Naive thymus-derived CD8-positive, alpha-beta T cell (primary cell): Measurements from ENCODE around the gene SHANK1. TPM values are rescaled to one million over a fixed set of nuclear protein-coding genes. Genes with fewer than 3 reads are reported as not detected.

Source experiments
- ATAC-seq, 2 donors: fragments of 150-1000 bp; cut with Tn5 transposase in 1 of 2; sonication (Bioruptor Pico), chemical (Tn5 transposase) in 1 of 2; 1 replicate in 1 of 2; 2 replicates in 1 of 2; pipeline ENCODE4 v1.10.0; 2021; ENCODE audit warnings: mild to moderate bottlenecking in 2 of 2, moderate library complexity in 2 of 2
- POLR2A ChIA-PET: fragments of 350-600 bp; sonication (Branson Sonifier 250); formaldehyde crosslinking; loops from one replicate; lab custom pipeline; 2021; ENCODE audit warnings: antibody characterized with exemption; lab: Charles Lee
- DNase-seq, 10 donors: peaks; one replicate each; pipeline versions ENCODE4 v3.0.0 to v3.0.0-alpha.2; 2020 to 2022
- H3K27ac Mint-ChIP-seq, 10 donors: one replicate each; pipeline ENCODE4 v1.8.0; 2020 to 2022; ENCODE audit warnings: mild to moderate bottlenecking in 10 of 10, mixed read lengths in 10 of 10, moderate library complexity in 4 of 10, inconsistent platforms in 1 of 10
- H3K27me3 Mint-ChIP-seq, 5 donors: one replicate each; pipeline ENCODE4 v1.8.0; 2021 to 2022; ENCODE audit warnings: mixed read lengths in 5 of 5
- H3K36me3 Mint-ChIP-seq, 3 donors: one replicate each; pipeline ENCODE4 v1.8.0; 2020 to 2022; ENCODE audit warnings: mixed read lengths in 3 of 3, mild to moderate bottlenecking in 2 of 3, inconsistent platforms in 1 of 3
- H3K4me1 Mint-ChIP-seq, 4 donors: one replicate each; pipeline ENCODE4 v1.8.0; 2021 to 2022; ENCODE audit warnings: mixed read lengths in 4 of 4
- H3K4me3 Mint-ChIP-seq, 10 donors: one replicate each; pipeline ENCODE4 v1.8.0; 2020 to 2022; ENCODE audit warnings: mild to moderate bottlenecking in 10 of 10, mixed read lengths in 10 of 10, moderate library complexity in 6 of 10, inconsistent platforms in 1 of 10
- H3K9me3 Mint-ChIP-seq, 9 donors: one replicate each; pipeline ENCODE4 v1.8.0; 2020 to 2022; ENCODE audit warnings: mixed read lengths in 9 of 9, mild to moderate bottlenecking in 3 of 9, inconsistent platforms in 1 of 9, moderate library complexity in 1 of 9
- polyA plus RNA-seq, 3 donors: library from polyadenylated mRNA; unstranded; fragments of 300-500 nt; fragmentation: Illumina TruSeq; gene quantifications; one replicate each; pipeline ENCODE4 v1.2.3, GENCODE V29; 2021
- total RNA-seq, 8 experiments: library from RNA in 2 of 8; stranded (reverse) in 2 of 8; gene quantifications; one replicate each; pipeline ENCODE4 v1.2.3 and lab custom pipeline; 2021 to 2026

Gene SHANK1
- total and polyA plus RNA-seq, 5 experiments from 2014 or later = 0.26 to 0.96 (median 0.37) TPM; not detected in 1

DNA sequence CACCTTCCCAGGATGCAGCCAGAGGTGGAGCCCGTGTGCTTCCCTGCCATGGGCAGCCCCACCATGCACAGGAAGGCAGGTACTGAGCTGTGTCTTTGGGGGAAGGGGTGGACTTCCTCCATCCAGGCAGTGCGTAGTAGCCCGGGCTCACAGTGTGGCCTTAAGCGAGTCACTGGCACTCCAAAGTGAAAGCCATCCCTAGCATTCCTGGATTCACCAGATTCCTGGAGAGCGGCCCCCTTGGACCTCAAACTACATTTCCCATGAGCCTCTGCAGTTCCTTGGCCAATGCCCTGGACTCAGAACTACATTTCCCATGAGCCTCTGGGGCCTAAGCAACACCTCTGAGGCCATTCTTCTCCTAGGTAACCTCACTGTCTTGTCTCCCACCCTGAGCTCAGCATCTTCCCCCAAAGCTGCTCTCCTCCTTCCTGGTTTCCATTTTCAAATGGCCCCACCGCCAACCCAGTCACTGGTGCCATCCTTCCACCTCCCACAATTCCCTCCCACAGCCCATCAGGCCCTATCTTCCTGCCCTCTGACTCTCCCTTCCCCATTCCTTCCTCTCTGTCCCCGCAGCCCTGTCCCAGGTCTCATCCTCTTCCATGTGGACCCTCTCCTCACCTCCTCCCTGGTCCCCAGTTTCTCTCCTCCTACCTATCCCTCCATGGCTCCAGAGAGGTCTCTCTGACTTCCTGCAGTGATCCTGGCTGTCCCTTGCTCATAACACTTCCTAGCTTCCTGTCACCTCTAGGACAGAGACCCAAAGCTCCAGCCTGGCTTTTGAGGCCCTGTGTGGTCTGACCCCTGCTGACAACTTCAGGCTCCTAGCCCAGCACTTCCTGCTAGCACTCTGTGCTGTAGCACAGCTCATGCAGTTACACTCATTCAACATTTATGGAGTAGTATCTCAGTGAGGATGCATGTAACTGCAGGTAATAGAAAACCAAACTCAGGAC lies 69.9 kb downstream of the SHANK1 start, which contains the start of gene C19orf81:
Gene C19orf81 (plus strand): TSS at position 13 of the 959 bp plus-strand sequence. CDS start 0 bp downstream, at position 13.
- Mint-ChIP-seq H3K36me3 (peaks cover 0 to 3% (median 0%) of the 10 kb centered on the region in 3 donors), H3K4me1 (peaks cover 0 to 4% (median under 1%) of the 10 kb centered on the region in 4 donors), H3K27me3 (peaks cover 18 to 46% (median 43%) of the 10 kb centered on the region in 5 donors), H3K4me3 (no peak within 1 kb of the TSS), H3K9me3 (peaks cover 0 to 10% (median under 1%) of the 10 kb centered on the region in 9 donors), H3K27ac (peak within 1 kb of the TSS in 1 of 10 donors; percentile 47)
- ATAC-seq (no peak), DNase-seq (no peak)
- POLR2A ChIA-PET = interaction anchor here (0.6 kb wide), 1 partner anchor 8 kb away, joined by 4 read pairs; no protein-coding TSS in a partner anchor

DNA sequence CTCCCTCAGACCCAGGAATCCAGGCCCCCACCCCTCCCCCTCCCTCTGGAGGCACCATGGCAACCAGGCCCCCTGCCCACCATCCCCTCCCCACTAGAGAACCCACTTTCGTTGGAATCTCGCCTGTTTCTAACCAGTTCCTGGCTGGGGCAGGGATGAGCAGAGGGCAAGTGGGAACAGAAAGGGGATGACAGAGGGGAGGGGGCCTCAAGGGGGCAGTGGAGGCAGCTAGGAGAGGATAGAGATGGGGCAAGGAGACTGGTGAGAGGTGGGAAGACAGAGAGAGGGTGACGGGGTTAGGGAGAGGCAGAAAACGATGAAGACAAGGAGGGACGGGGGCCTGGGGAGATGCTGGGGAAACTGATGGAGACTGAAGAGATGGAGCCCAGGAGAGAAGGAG lies 70.9 kb downstream of the SHANK1 start:
- ATAC-seq = no peak
- H3K27me3 Mint-ChIP-seq = peaks cover 12 to 37% (median 34%) of the 10 kb centered on the region in 5 donors
- peaks cover 0 to 6% (median 0%) of the 10 kb centered on the region in 9 donors for H3K9me3 Mint-ChIP-seq
- peaks cover 0 to 4% (median under 1%) of the 10 kb centered on the region in 4 donors for H3K4me1 Mint-ChIP-seq
- no peaks in the 10 kb centered on the region for H3K36me3 Mint-ChIP-seq
- no peak overlapping the region for H3K27ac Mint-ChIP-seq
- no peak for DNase-seq
- POLR2A ChIA-PET = interaction anchor here (0.6 kb wide), 1 partner anchor 7 kb away, joined by 4 read pairs; no protein-coding TSS in a partner anchor
- no peak overlapping the region for H3K4me3 Mint-ChIP-seq

DNA sequence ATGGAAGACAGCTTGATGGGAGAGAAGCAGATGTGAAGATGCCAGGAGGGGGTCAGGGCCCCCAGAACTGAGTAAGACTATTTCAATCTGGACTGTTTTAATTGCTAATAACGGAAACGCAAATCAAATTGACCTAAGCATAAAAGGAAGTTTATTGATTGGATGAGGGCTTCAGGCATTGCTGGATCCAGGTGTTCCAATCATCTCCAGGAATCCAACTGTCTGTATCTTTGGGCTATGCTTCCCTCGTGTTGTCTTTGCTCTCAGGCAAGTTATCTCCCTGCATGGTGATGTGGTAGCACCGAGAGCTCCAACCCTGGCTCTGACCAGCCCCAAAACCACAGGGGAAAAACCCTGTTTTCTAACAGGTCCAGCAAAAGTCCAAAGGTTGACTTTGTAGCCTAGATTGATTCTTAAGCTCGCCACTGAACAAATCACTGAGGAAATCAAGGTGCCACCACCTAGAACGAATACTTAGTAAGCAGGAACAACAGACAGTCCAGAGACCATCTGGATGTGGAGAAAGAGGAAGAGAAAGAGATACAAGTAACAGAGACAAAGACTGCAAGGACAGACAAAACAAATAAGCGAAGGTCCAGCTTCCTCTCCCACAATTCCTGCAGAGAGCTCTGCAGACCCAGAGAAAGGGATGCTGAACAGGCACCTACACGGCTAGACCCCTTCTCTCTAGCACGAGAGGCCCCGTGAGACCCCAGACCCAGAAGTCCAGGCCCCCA lies 71.6 kb downstream of the SHANK1 start:
- no peak for DNase-seq
- ATAC-seq = no peak
- H3K4me3 Mint-ChIP-seq = no peak overlapping the region
- H3K27me3 Mint-ChIP-seq = peaks cover 9 to 33% (median 29%) of the 10 kb centered on the region in 5 donors
- H3K9me3 Mint-ChIP-seq = peaks cover 0 to 5% (median 0%) of the 10 kb centered on the region in 9 donors
- POLR2A ChIA-PET = interaction anchor here (0.6 kb wide), 1 partner anchor 628 kb away, joined by 7 read pairs; no protein-coding TSS in a partner anchor
- no peaks in the 10 kb centered on the region for H3K36me3 Mint-ChIP-seq
- H3K27ac Mint-ChIP-seq = no peak overlapping the region
- peaks cover 0 to 4% (median under 1%) of the 10 kb centered on the region in 4 donors for H3K4me1 Mint-ChIP-seq

DNA sequence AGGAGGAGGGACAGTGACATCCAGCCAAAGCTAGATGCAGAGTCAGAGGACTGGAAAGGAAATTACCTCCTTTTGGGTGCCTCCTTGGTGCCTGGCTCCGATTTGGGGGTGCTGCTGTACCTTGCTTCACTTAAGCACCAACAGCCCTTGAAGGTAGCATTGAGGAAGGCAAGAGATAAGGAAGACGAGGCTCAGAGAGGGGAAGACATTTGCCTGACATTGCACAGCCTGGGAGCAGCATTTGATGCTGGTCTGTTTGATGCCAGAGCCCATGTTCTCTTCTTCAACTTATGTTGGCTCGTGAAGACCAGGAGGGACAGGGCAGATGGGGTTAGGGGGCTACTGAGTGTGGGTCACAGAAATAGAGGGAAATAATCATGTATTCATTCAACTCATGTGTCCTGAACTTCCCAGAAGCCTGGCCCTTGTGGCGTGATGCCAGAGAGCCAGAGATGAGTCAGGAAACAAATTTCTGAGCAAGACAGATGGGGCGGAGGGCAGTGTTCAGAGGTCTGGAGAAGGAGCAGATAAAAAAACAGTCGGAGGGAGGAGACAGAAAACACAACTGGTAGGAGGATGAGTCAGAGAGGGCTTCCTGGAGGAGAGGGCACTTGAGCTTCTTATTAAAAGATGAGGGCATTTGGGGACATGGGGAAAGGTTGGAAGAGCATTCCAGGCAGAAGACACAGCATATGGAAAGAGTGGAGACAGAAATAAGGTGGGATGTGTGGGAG lies 73.4 kb downstream of the SHANK1 start:
- Mint-ChIP-seq H3K36me3 (no peaks in the 10 kb centered on the region), H3K27me3 (peaks cover 12 to 38% (median 22%) of the 10 kb centered on the region in 5 donors), H3K4me1 (peaks cover 0 to 4% (median under 1%) of the 10 kb centered on the region in 4 donors), H3K4me3 (no peak overlapping the region), H3K27ac (no peak overlapping the region), H3K9me3 (peaks cover 0 to 7% (median 0%) of the 10 kb centered on the region in 9 donors)
- ATAC-seq (no peak), DNase-seq (no peak)
- POLR2A ChIA-PET = no interaction called here

DNA sequence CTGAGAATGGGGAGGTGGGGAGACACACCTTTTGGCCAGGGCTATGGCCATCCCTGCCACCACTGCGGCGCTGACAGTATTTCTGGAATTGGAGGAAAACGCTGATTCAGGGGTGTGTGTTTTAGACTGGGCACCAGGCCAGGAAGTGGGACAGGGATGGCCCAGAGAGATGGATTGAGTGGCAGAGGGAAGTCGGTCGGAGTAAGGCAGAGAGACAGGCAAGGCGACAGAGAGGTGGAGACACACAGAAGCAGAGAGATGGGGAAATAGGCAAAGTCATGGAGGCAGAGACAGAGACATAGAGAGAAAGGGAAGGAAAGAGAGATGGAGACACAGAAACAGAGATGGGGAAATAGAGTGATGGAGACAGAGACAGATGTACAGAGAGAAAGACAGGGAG lies 74.5 kb downstream of the SHANK1 start:
- no peak for DNase-seq
- Mint-ChIP-seq H3K4me1 (peaks cover 0 to 4% (median under 1%) of the 10 kb centered on the region in 4 donors), H3K9me3 (peaks cover 0 to 7% (median 0%) of the 10 kb centered on the region in 9 donors), H3K27me3 (peaks cover 5 to 38% (median 25%) of the 10 kb centered on the region in 5 donors), H3K36me3 (no peaks in the 10 kb centered on the region), H3K27ac (no peak overlapping the region), H3K4me3 (no peak overlapping the region)
- POLR2A ChIA-PET = no interaction called here
- no peak for ATAC-seq

DNA sequence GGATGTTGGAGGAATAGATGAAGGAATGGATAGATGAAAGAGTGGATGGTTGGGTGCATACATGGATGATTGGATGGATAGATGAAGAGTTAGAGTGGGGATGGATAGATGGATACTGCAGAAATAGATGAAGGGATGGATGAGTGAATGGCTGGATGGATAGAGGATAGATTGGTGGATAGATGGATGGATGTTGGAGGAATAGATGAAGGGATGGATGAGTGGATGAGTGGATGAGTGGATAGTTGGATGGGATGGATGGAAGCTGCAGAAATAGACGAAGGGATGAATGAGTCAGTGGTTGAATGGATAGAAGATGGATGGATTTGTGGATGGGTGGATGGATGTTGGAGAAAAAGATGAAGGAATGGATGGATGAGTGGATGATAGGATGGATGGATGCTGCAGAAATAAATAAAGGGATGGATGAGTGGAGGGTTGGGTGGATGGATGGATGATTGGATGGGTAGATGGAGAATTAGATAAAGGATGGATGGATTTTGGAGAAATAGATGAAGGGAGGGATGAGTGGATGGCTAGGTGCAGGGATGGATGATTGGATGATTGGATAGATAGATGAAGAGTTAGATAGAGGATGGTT lies 75.2 kb downstream of the SHANK1 start:
- Mint-ChIP-seq H3K27ac (no peak overlapping the region), H3K27me3 (peaks cover 0 to 32% (median 20%) of the 10 kb centered on the region in 5 donors), H3K4me1 (no peaks in the 10 kb centered on the region), H3K9me3 (peaks cover 0 to 4% (median 0%) of the 10 kb centered on the region in 9 donors), H3K36me3 (no peaks in the 10 kb centered on the region), H3K4me3 (no peak overlapping the region)
- POLR2A ChIA-PET = no interaction called here
- no peak for ATAC-seq
- no peak for DNase-seq

DNA sequence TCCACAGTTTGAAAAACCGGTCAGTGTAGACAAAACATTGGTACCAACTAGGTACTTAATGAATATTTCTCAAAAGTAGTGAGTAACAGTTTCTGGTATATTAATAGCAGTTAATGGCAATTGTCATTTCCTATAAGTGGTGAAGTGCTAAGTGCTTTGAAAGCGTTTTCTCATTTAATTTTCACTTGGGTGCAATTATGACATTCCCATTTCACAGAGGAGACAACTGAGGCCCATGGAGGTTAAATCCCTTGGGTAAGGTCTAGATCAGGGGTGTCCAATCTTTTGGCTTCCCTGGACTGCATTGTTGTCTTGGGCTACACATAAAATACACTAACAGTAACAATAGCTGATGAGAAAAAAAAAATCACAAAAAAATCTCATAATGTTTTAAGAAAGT lies 79.2 kb downstream of the SHANK1 start:
- DNase-seq (no peak), ATAC-seq (no peak)
- peaks cover 20 to 44% (median 28%) of the 10 kb centered on the region in 5 donors for H3K27me3 Mint-ChIP-seq
- H3K4me3 Mint-ChIP-seq = peak overlapping the region; percentile 34 to 87 (median 62)
- peaks cover 8 to 12% (median 11%) of the 10 kb centered on the region in 4 donors for H3K4me1 Mint-ChIP-seq
- POLR2A ChIA-PET = no interaction called here
- peaks cover 0 to 2% (median 0%) of the 10 kb centered on the region in 3 donors for H3K36me3 Mint-ChIP-seq
- peak overlapping the region in 4 of 10 donors; percentile 10 to 27 (median 20) for H3K27ac Mint-ChIP-seq
- peaks cover 0 to 18% (median 6%) of the 10 kb centered on the region in 9 donors for H3K9me3 Mint-ChIP-seq

DNA sequence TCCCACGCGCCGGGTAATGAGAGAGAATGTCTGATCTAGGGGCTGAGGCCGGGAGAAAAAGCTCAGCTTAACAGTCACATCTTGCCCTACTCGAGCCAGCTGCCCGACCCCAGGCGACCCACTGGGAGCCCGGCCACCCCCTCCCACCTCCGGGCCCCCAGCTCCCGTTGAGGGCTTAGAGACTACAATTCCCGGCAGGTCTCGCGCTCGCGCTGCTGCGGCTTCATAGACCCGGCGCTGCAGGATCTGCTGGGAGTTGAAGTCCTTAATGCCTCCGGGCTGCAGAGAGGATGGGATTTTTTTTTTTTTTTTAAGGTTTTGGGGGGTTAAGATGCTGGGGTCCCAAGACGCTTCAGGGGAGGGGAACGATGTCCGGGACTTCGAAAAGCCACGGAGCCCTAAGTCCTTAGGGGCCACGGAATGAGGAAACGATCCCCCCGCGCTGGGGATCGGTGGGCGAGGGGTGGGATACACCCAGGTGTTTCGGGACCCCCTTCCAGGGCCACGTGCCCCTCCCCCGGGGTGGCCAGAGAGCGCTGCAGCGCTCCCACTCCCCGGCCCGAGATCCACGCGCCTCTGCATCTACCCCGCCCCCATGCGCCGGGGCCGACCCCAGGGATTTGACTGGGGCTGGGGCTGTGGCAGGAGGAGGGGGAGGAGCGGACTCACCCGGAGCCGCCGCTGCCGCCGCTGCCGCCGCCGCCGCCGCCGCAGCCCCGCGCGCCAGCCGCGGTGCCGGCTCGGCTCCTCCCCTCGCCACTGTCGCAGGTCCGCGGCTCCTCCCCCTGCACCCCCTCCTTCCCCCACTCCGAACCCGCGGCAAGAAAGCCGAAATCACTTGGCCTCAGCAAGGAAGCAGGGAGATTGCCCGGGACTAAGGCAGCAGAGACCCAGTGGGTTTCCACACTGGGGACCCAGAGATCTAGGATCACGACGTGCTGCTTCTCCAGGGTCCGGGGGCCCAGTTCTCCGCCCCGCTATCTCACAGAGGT lies 80.2 kb downstream of the SHANK1 start, which contains the start of gene SYT3:
Gene SYT3 (minus strand): TSS at position 761 of the 992 bp plus-strand sequence. CDS start 2,470 bp downstream, outside the sequence.
- Mint-ChIP-seq H3K9me3 (peaks cover 0 to 28% (median 11%) of the 10 kb centered on the region in 9 donors), H3K4me3 (peak within 1 kb of the TSS; percentile 81 to 98 (median 92)), H3K36me3 (peaks cover 0 to 6% (median 4%) of the 10 kb centered on the region in 3 donors), H3K27ac (peak within 1 kb of the TSS in 9 of 10 donors; percentile 15 to 91 (median 79)), H3K4me1 (peaks cover 8 to 12% (median 11%) of the 10 kb centered on the region in 4 donors), H3K27me3 (peaks cover 20 to 44% (median 28%) of the 10 kb centered on the region in 5 donors)
- peak; percentile 19 to 81 (median 52) for DNase-seq
- POLR2A ChIA-PET = interaction anchor here (0.5 to 0.7 kb wide), 3 partner anchors 11 to 86 kb away, joined by 3 to 5 read pairs (median 4); no protein-coding TSS in a partner anchor
- peak; percentile 89 to 91 for ATAC-seq

DNA sequence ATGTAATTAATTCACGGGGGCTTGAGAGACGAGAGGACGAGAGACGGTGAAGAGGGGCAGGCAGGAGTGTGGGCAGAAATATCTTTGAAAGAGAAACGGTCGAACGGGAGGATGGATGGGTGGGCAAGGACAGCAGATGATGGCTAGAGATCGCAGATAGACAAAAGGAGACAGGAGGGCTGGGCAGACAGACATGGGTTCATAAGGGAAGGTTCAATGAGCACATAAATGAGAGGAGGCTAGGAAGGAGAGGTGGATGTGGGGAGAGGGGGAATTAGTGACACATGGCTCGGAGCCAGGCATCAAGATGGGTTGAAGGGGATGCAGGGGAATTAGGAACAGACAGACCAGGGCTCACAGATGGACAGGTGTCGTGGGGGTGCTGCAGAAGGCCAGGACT lies 81.0 kb downstream of the SHANK1 start:
- Mint-ChIP-seq H3K27ac (peak overlapping the region in 5 of 10 donors; percentile 5 to 79 (median 54)), H3K9me3 (peaks cover 0 to 34% (median 11%) of the 10 kb centered on the region in 9 donors), H3K4me3 (peak overlapping the region; percentile 63 to 98 (median 89)), H3K4me1 (peaks cover 8 to 12% (median 11%) of the 10 kb centered on the region in 4 donors), H3K27me3 (peaks cover 20 to 44% (median 28%) of the 10 kb centered on the region in 5 donors), H3K36me3 (peaks cover 0 to 13% (median 11%) of the 10 kb centered on the region in 3 donors)
- POLR2A ChIA-PET = interaction anchor here (0.5 to 0.7 kb wide), 3 partner anchors 11 to 86 kb away, joined by 3 to 5 read pairs (median 4); no protein-coding TSS in a partner anchor
- DNase-seq = no peak
- ATAC-seq = no peak
